NCI-H1092 (cell line): ENCODE data around the gene ABLIM2.

ENCODE experiments used
- DNase-seq: peaks from one replicate; lab custom pipeline; 2025; lab: John Stamatoyannopoulos, UW

Gene ABLIM2

GRCh38 chr4:8084712-8085490 lies 73.7 kb downstream of the ABLIM2 start:
- no peak for DNase-seq

- DNase-seq = no peak
These were observed 74.5 kb downstream of the ABLIM2 start for GRCh38 chr4:8084031-8084660.

GRCh38 chr4:8083086-8083825 lies 75.4 kb downstream of the ABLIM2 start:
- no peak for DNase-seq

GRCh38 chr4:8082517-8083055 lies 76.0 kb downstream of the ABLIM2 start:
- DNase-seq = no peak

GRCh38 chr4:8081621-8082516 lies 76.7 kb downstream of the ABLIM2 start:
- no peak for DNase-seq

GRCh38 chr4:8081171-8081570 lies 77.4 kb downstream of the ABLIM2 start:
- no peak for DNase-seq

GRCh38 chr4:8080754-8081065 lies 77.9 kb downstream of the ABLIM2 start:
- DNase-seq = no peak

- DNase-seq = no peak
These were observed 78.5 kb downstream of the ABLIM2 start for GRCh38 chr4:8079916-8080753.

GRCh38 chr4:8079031-8079885 lies 79.4 kb downstream of the ABLIM2 start:
- no peak for DNase-seq

GRCh38 chr4:8078610-8079015 lies 80.0 kb downstream of the ABLIM2 start:
- DNase-seq = no peak

- no peak for DNase-seq
These were observed 80.5 kb downstream of the ABLIM2 start for GRCh38 chr4:8078109-8078494.

GRCh38 chr4:8077181-8078108 lies 81.2 kb downstream of the ABLIM2 start:
- DNase-seq = no peak

- DNase-seq = no peak
These were observed 82.6 kb downstream of the ABLIM2 start for GRCh38 chr4:8076023-8076422.

- no peak for DNase-seq
These were observed 85.3 kb downstream of the ABLIM2 start for GRCh38 chr4:8073206-8073863.

GRCh38 chr4:8072235-8072968 lies 86.2 kb downstream of the ABLIM2 start:
- no peak for DNase-seq

- peak; percentile 30 for DNase-seq
These were observed 86.8 kb downstream of the ABLIM2 start for GRCh38 chr4:8071766-8072165.
